ENCODE measurements around the gene UBAC2. TPM values are rescaled to one million over a fixed set of nuclear protein-coding genes. Genes with fewer than 3 reads are reported as not detected.

UBAC2 gene
- total and polyA plus RNA-seq, 2 donors (not counting 3 experiments of a cell fraction or from before 2014, with no cell fraction given): 45.7 to 54.4 TPM

DNA sequence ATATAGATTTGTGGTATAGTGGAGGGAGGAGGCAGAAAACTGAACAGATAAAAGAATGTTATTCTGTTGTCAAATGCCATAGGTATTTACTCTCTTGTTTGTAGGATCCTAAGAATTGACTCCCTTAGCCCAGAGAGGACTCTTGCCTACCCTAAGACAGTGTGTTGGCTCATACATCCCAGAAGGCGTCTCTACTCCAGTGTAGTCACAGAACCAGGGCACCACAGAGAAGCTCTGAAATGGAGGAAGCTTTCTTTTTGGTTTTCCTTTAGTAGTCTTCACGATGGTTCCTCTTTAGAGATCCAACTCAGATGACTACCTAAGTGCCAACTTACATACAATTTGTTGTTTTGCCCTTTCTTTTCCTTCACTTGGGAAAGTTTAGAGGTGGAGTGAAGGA is 92.5 kb downstream of the UBAC2 start:
- POLR2A ChIA-PET: interaction anchor here (0.6 kb wide), 1 partner anchor 384 kb away, joined by 3 read pairs; no protein-coding TSS in a partner anchor
- H3K9me3 ChIP-seq (replicated peaks; ENCODE audit: control insufficient read depth, insufficient read depth, low read length): no peaks in the 10 kb centered on the region

More for the DNA sequence above, 92.5 kb downstream of the UBAC2 start:
- Histone ChIP-seq H3K9ac (replicated peaks; ENCODE audit: extremely low read depth, insufficient read depth, low read length) (no peak overlapping the region), H2AFZ (ENCODE audit: low read depth, low read length) (no peak overlapping the region), H3K9me1 (replicated peaks; ENCODE audit: control insufficient read depth, extremely low read depth, insufficient read depth, low read length) (no peaks in the 10 kb centered on the region), H3K36me3 (ENCODE audit: control insufficient read depth in 2 of 2, extremely low read depth in 1 of 2, insufficient read depth in 2 of 2, low read length in 2 of 2) (no peaks in the 10 kb centered on the region), H3K27ac (ENCODE audit: insufficient read depth, low read depth, low read length) (no peak overlapping the region), H3K27me3 (ENCODE audit: control insufficient read depth in 2 of 2, insufficient read depth in 2 of 2, low read length in 2 of 2) (no peaks in the 10 kb centered on the region), H4K20me1 (replicated peaks; ENCODE audit: control insufficient read depth, extremely low read depth, insufficient read depth, low read length) (no peaks in the 10 kb centered on the region), H3K4me2 (ENCODE audit: insufficient read depth, low read length) (no peak overlapping the region), H3K4me1 (ENCODE audit: control insufficient read depth, extremely low read depth, insufficient read depth, low read length) (no peaks in the 10 kb centered on the region), H3K79me2 (ENCODE audit: control insufficient read depth, insufficient read depth, low read length) (no peaks in the 10 kb centered on the region), H3K4me3 (replicated peaks in 1 of 3; ENCODE audit: insufficient read depth in 1 of 3, low read depth in 1 of 3, low read length in 3 of 3) (no peak overlapping the region)
- no peak for FAIRE-seq
- dilution Hi-C loops (cut with MboI; ENCODE audit: extremely low pct_ligation_motif_present, low sequenced_read_pairs) (no loop called here), intact Hi-C loops (cut with micrococcal nuclease) (no loop called here)
- DNase-seq (ENCODE audit: low read depth, low spot score): no peak
- CTCF ChIA-PET: interaction anchor here (0.9 to 1.2 kb wide), 2 partner anchors 9 to 29 kb away, joined by 3 read pairs; no protein-coding TSS in a partner anchor
- no TSS peak for BruUV-seq (replicated peaks)
- no peak for TF ChIP-seq POLR2AphosphoS5 (IDR thresholded peaks at IDR 0.05; ENCODE audit: insufficient read depth, low read depth, low read length)
- TF ChIP-seq, protein P1, sequence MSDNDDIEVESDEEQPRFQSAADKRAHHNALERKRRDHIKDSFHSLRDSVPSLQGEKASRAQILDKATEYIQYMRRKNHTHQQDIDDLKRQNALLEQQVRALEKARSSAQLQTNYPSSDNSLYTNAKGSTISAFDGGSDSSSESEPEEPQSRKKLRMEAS (IDR thresholded peaks at IDR 0.05; ENCODE audit: insufficient read depth, insufficient read length): no peak
- no peak for TF ChIP-seq GATA2 (IDR thresholded peaks at IDR 0.05; ENCODE audit: insufficient read depth, insufficient read length, low read depth, low read length)
- TF ChIP-seq EZH2 (IDR thresholded peaks at IDR 0.05; ENCODE audit: borderline replicate concordance, low read depth, low read length, severe bottlenecking): no peak
- TF ChIP-seq MYC (IDR thresholded peaks at IDR 0.05; ENCODE audit: low read depth, low read length): no peak
- TF ChIP-seq CTCF (IDR thresholded peaks at IDR 0.05; ENCODE audit: extremely low read depth in 1 of 2, insufficient read depth in 1 of 2, low read depth in 1 of 2, low read length in 2 of 2): no peak
- TF ChIP-seq POLR2A (IDR thresholded peaks at IDR 0.05; ENCODE audit: low read depth, low read length): no peak
- no peak for TF ChIP-seq FOS (IDR thresholded peaks at IDR 0.05; ENCODE audit: borderline replicate concordance, insufficient read depth, low read length)
- no peak for TF ChIP-seq JUN (IDR thresholded peaks at IDR 0.05; ENCODE audit: borderline replicate concordance, insufficient read depth, insufficient read length, low read depth)
